ENCODE results near the gene ZC3H13.
"Not testable (repeated sequence)": the region's sequence is repeated elsewhere in the genome, so short reads cannot be mapped to it uniquely, and the experiment has no call there.

The ZC3H13 gene

GRCh38 chr13:46004491-46004890, 48.1 kb downstream of the ZC3H13 start:
- no peak for DNase-seq

- no peak for DNase-seq
These were observed 55.9 kb downstream of the ZC3H13 start for GRCh38 chr13:45996631-45997030.

GRCh38 chr13:45995245-45995644, 57.3 kb downstream of the ZC3H13 start:
- DNase-seq = no peak

GRCh38 chr13:45994752-45995151, 57.8 kb downstream of the ZC3H13 start:
- DNase-seq = no peak

GRCh38 chr13:45989607-45990006, 62.9 kb downstream of the ZC3H13 start:
- DNase-seq = peak; percentile 13

GRCh38 chr13:45981127-45981526, 71.4 kb downstream of the ZC3H13 start:
- DNase-seq = not testable (repeated sequence)

- no peak for DNase-seq
These were observed 77.2 kb downstream of the ZC3H13 start for GRCh38 chr13:45975337-45975736.

- no peak for DNase-seq
These were observed 78.0 kb downstream of the ZC3H13 start for GRCh38 chr13:45974500-45974899.

- no peak for DNase-seq
These were observed 85.0 kb downstream of the ZC3H13 start for GRCh38 chr13:45967589-45967988.

- no peak for DNase-seq
These were observed 85.8 kb downstream of the ZC3H13 start for GRCh38 chr13:45966715-45967114.

GRCh38 chr13:45961468-45961867, 91.1 kb downstream of the ZC3H13 start:
- no peak for DNase-seq

GRCh38 chr13:45954836-45955800, 97.4 kb downstream of the ZC3H13 start:
- DNase-seq = no peak

GRCh38 chr13:45953082-45953481, 99.5 kb downstream of the ZC3H13 start:
- no peak for DNase-seq

GRCh38 chr13:45951724-45952123, 100.8 kb downstream of the ZC3H13 start:
- peak; percentile 8 for DNase-seq

- no peak for DNase-seq
These were observed 101.4 kb downstream of the ZC3H13 start for GRCh38 chr13:45951166-45951565.

GRCh38 chr13:45950386-45951000, 102.1 kb downstream of the ZC3H13 start:
- no peak for DNase-seq

- DNase-seq = no peak
These were observed 103.4 kb downstream of the ZC3H13 start for GRCh38 chr13:45949161-45949560.

- no peak for DNase-seq
These were observed 108.6 kb downstream of the ZC3H13 start for GRCh38 chr13:45943965-45944364.

- no peak for DNase-seq
These were observed 109.4 kb downstream of the ZC3H13 start for GRCh38 chr13:45943120-45943519.

GRCh38 chr13:45941261-45941660, 111.3 kb downstream of the ZC3H13 start:
- no peak for DNase-seq

- DNase-seq = no peak
These were observed 112.5 kb downstream of the ZC3H13 start for GRCh38 chr13:45940061-45940460.

- DNase-seq = no peak
These were observed 115.9 kb downstream of the ZC3H13 start for GRCh38 chr13:45936621-45937020.

GRCh38 chr13:45934283-45934682, 118.3 kb downstream of the ZC3H13 start:
- no peak for DNase-seq

GRCh38 chr13:45933203-45933908, 119.2 kb downstream of the ZC3H13 start:
- no peak for DNase-seq
